ENCODE measurements around the gene KLHL5.

The KLHL5 gene

GRCh38 chr4:39053983-39054382 lies 8.0 kb upstream of the KLHL5 start:
- H3K4me3 Mint-ChIP-seq = no peak overlapping the region
- no peak overlapping the region for H3K27ac Mint-ChIP-seq
- no peaks in the 10 kb centered on the region for H3K27me3 Mint-ChIP-seq (ENCODE audit: low read depth)
- no peaks in the 10 kb centered on the region for H3K4me1 Mint-ChIP-seq
- no peaks in the 10 kb centered on the region for H3K36me3 Mint-ChIP-seq (ENCODE audit: low read depth)
- no peaks in the 10 kb centered on the region for H3K9me3 Mint-ChIP-seq
- TF ChIP-seq CTCF (IDR thresholded peaks at IDR 0.05; ENCODE audit: unreplicated experiment in 3 of 3) = no peak

GRCh38 chr4:39054497-39054896 lies 7.5 kb upstream of the KLHL5 start:
- no peak for TF ChIP-seq CTCF (IDR thresholded peaks at IDR 0.05; ENCODE audit: unreplicated experiment in 3 of 3)
- Mint-ChIP-seq H3K4me3 (no peak overlapping the region), H3K4me1 (no peaks in the 10 kb centered on the region), H3K27ac (no peak overlapping the region), H3K27me3 (ENCODE audit: low read depth) (no peaks in the 10 kb centered on the region), H3K9me3 (no peaks in the 10 kb centered on the region), H3K36me3 (ENCODE audit: low read depth) (no peaks in the 10 kb centered on the region)

- H3K36me3 Mint-ChIP-seq (ENCODE audit: low read depth) = no peaks in the 10 kb centered on the region
- TF ChIP-seq CTCF (IDR thresholded peaks at IDR 0.05; ENCODE audit: unreplicated experiment in 3 of 3) = no peak
- H3K27ac Mint-ChIP-seq = no peak overlapping the region
- H3K9me3 Mint-ChIP-seq = no peaks in the 10 kb centered on the region
- H3K4me3 Mint-ChIP-seq = no peak overlapping the region
- peaks cover 8% of the 10 kb centered on the region for H3K4me1 Mint-ChIP-seq
- no peaks in the 10 kb centered on the region for H3K27me3 Mint-ChIP-seq (ENCODE audit: low read depth)
Measured at GRCh38 chr4:39056023-39056422, 6.0 kb upstream of the KLHL5 start.

- TF ChIP-seq CTCF (IDR thresholded peaks at IDR 0.05; ENCODE audit: unreplicated experiment in 3 of 3) = no peak
- no peaks in the 10 kb centered on the region for H3K9me3 Mint-ChIP-seq
- H3K27ac Mint-ChIP-seq = no peak overlapping the region
- H3K4me1 Mint-ChIP-seq = peaks cover 17% of the 10 kb centered on the region
- no peak overlapping the region for H3K4me3 Mint-ChIP-seq
- no peaks in the 10 kb centered on the region for H3K36me3 Mint-ChIP-seq (ENCODE audit: low read depth)
- no peaks in the 10 kb centered on the region for H3K27me3 Mint-ChIP-seq (ENCODE audit: low read depth)
Measured at GRCh38 chr4:39061457-39061856, 575 bp upstream of the KLHL5 start.

GRCh38 chr4:39062770-39063097 lies 702 bp downstream of the KLHL5 start:
- no peaks in the 10 kb centered on the region for H3K9me3 Mint-ChIP-seq
- no peaks in the 10 kb centered on the region for H3K27me3 Mint-ChIP-seq (ENCODE audit: low read depth)
- no peak for TF ChIP-seq CTCF (IDR thresholded peaks at IDR 0.05; ENCODE audit: unreplicated experiment in 3 of 3)
- H3K36me3 Mint-ChIP-seq (ENCODE audit: low read depth) = no peaks in the 10 kb centered on the region
- peaks cover 17% of the 10 kb centered on the region for H3K4me1 Mint-ChIP-seq
- no peak overlapping the region for H3K27ac Mint-ChIP-seq
- H3K4me3 Mint-ChIP-seq = peak overlapping the region in 1 of 3 experiments; percentile 11

GRCh38 chr4:39063430-39063829 lies 1.4 kb downstream of the KLHL5 start:
- Mint-ChIP-seq H3K36me3 (ENCODE audit: low read depth) (no peaks in the 10 kb centered on the region), H3K4me1 (peaks cover 17% of the 10 kb centered on the region), H3K27ac (no peak overlapping the region), H3K27me3 (ENCODE audit: low read depth) (no peaks in the 10 kb centered on the region), H3K9me3 (no peaks in the 10 kb centered on the region), H3K4me3 (no peak overlapping the region)
- no peak for TF ChIP-seq CTCF (IDR thresholded peaks at IDR 0.05; ENCODE audit: unreplicated experiment in 3 of 3)
